Astrocyte (in vitro differentiated cells and primary cell): ENCODE measurements around the gene EPHA6. TPM values are rescaled to one million over a fixed set of nuclear protein-coding genes. Genes with fewer than 3 reads are reported as not detected.

Source experiments
- DNase-seq: peaks from one replicate; pipeline ENCODE4 v3.0.0-alpha.2; 2010; ENCODE audit warnings: low read depth
- FAIRE-seq: peaks from 2 replicates; lab custom pipeline; 2011; peaks lifted over from hg19 to GRCh38; lab: Jason Lieb, UNC
- H2AFZ ChIP-seq: 2 replicates; pipeline ENCODE4 v1.6.0; 2012; ENCODE audit warnings: low read depth, low read length, inconsistent platforms
- H3K27ac ChIP-seq: 2 replicates; pipeline ENCODE4 v1.5.1; 2011; ENCODE audit warnings: low read depth, low read length, inconsistent platforms
- H3K27me3 ChIP-seq: 2 replicates; pipeline ENCODE4 v1.6.0; 2011; ENCODE audit warnings: low read length, inconsistent platforms; ENCODE audit not compliant: insufficient read depth
- H3K36me3 ChIP-seq: 2 replicates; pipeline ENCODE4 v1.5.1; 2011; ENCODE audit warnings: low read length, inconsistent platforms; ENCODE audit not compliant: insufficient read depth
- H3K4me1 ChIP-seq: 2 replicates; pipeline ENCODE4 v1.5.1; 2011; ENCODE audit warnings: low read length, inconsistent platforms; ENCODE audit not compliant: insufficient read depth
- H3K4me2 ChIP-seq: 2 replicates; pipeline ENCODE4 v1.6.0; 2012; ENCODE audit warnings: low read length, inconsistent platforms
- H3K4me3 ChIP-seq: 2 replicates; pipeline ENCODE4 v1.5.1; 2011; ENCODE audit warnings: low read depth, mild to moderate bottlenecking, low read length, inconsistent platforms; ENCODE audit not compliant: insufficient read depth
- H3K79me2 ChIP-seq: 2 replicates; pipeline ENCODE4 v1.6.0; 2012; ENCODE audit warnings: mild to moderate bottlenecking, low read length, inconsistent platforms; ENCODE audit not compliant: insufficient read depth
- H3K9ac ChIP-seq: 2 replicates; pipeline ENCODE4 v1.6.0; 2012; ENCODE audit warnings: mild to moderate bottlenecking, low read length, inconsistent platforms
- H3K9me3 ChIP-seq: 2 replicates; pipeline ENCODE4 v1.5.1; 2012; ENCODE audit warnings: low read depth, mild to moderate bottlenecking, low read length, inconsistent platforms; ENCODE audit not compliant: insufficient read depth
- H4K20me1 ChIP-seq: 2 replicates; pipeline ENCODE4 v1.6.0; 2012; ENCODE audit warnings: low read length, inconsistent platforms; ENCODE audit not compliant: insufficient read depth
- H3K27ac Mint-ChIP-seq: one replicate; pipeline ENCODE4 v1.8.0; 2021; ENCODE audit warnings: mild to moderate bottlenecking, mixed read lengths; ENCODE audit not compliant: unreplicated experiment
- H3K27me3 Mint-ChIP-seq: one replicate; pipeline ENCODE4 v1.8.0; 2021; ENCODE audit warnings: low read depth, mixed read lengths; ENCODE audit not compliant: unreplicated experiment
- H3K36me3 Mint-ChIP-seq: one replicate; pipeline ENCODE4 v1.8.0; 2021; ENCODE audit warnings: low read depth, mixed read lengths; ENCODE audit not compliant: unreplicated experiment
- H3K4me1 Mint-ChIP-seq: one replicate; pipeline ENCODE4 v1.8.0; 2021; ENCODE audit warnings: low read depth, mixed read lengths; ENCODE audit not compliant: unreplicated experiment
- H3K4me3 Mint-ChIP-seq: one replicate; pipeline ENCODE4 v1.8.0; 2021; ENCODE audit warnings: mild to moderate bottlenecking, moderate library complexity, mixed read lengths; ENCODE audit not compliant: unreplicated experiment
- H3K9me3 Mint-ChIP-seq: one replicate; pipeline ENCODE4 v1.8.0; 2021; ENCODE audit warnings: mild to moderate bottlenecking, mixed read lengths; ENCODE audit not compliant: unreplicated experiment
- CTCF ChIP-seq: IDR thresholded peaks from 2 replicates; pipeline ENCODE4 v1.5.1; 2011; ENCODE audit warnings: low read depth, mild to moderate bottlenecking, inconsistent platforms, low read length, moderate library complexity; ENCODE audit not compliant: insufficient read depth
- EZH2 ChIP-seq: IDR thresholded peaks from 2 replicates; pipeline ENCODE4 v1.6.1; 2012; ENCODE audit warnings: mild to moderate bottlenecking, low read length, inconsistent platforms; ENCODE audit not compliant: insufficient read depth
- total RNA-seq: library from RNA; stranded (reverse); gene quantifications from 2 replicates; pipeline ENCODE4 v1.2.1, GENCODE V29; 2021

The EPHA6 gene
- total RNA-seq, 1 donor from 2014 or later = 1.7 TPM

GRCh38 chr3:96831175-96831574 is 16.8 kb downstream of the EPHA6 start:
- no peak overlapping the region for H3K4me3 Mint-ChIP-seq
- Histone ChIP-seq H3K27me3 (no peaks in the 10 kb centered on the region), H3K9ac (no peak overlapping the region), H3K79me2 (no peaks in the 10 kb centered on the region), H3K36me3 (no peaks in the 10 kb centered on the region), H3K4me1 (no peaks in the 10 kb centered on the region), H3K4me3 (no peak overlapping the region), H3K27ac (no peak overlapping the region), H4K20me1 (no peaks in the 10 kb centered on the region), H3K4me2 (no peak overlapping the region), H2AFZ (no peak overlapping the region), H3K9me3 (no peaks in the 10 kb centered on the region)
- H3K9me3 Mint-ChIP-seq = no peaks in the 10 kb centered on the region
- H3K4me1 Mint-ChIP-seq = no peaks in the 10 kb centered on the region
- DNase-seq (no peak), FAIRE-seq (no peak)
- no peaks in the 10 kb centered on the region for H3K36me3 Mint-ChIP-seq
- H3K27me3 Mint-ChIP-seq = peaks cover 3% of the 10 kb centered on the region
- H3K27ac Mint-ChIP-seq = no peak overlapping the region
- TF ChIP-seq CTCF (no peak), EZH2 (no peak)

- H3K9ac ChIP-seq = no peak overlapping the region
- H3K4me3 Mint-ChIP-seq = no peak overlapping the region
- H3K27ac ChIP-seq = no peak overlapping the region
- H3K4me1 Mint-ChIP-seq = no peaks in the 10 kb centered on the region
- no peak overlapping the region for H3K4me2 ChIP-seq
- no peak overlapping the region for H2AFZ ChIP-seq
- no peaks in the 10 kb centered on the region for H3K9me3 Mint-ChIP-seq
- H3K27ac Mint-ChIP-seq = no peak overlapping the region
- no peaks in the 10 kb centered on the region for H3K9me3 ChIP-seq
- no peaks in the 10 kb centered on the region for H3K79me2 ChIP-seq
- TF ChIP-seq EZH2 (no peak), CTCF (no peak)
- H3K4me1 ChIP-seq = no peaks in the 10 kb centered on the region
- H3K36me3 Mint-ChIP-seq = no peaks in the 10 kb centered on the region
- no peaks in the 10 kb centered on the region for H3K27me3 Mint-ChIP-seq
- H3K27me3 ChIP-seq = no peaks in the 10 kb centered on the region
- H3K36me3 ChIP-seq = no peaks in the 10 kb centered on the region
- no peak for DNase-seq
- no peak for FAIRE-seq
- H4K20me1 ChIP-seq = no peaks in the 10 kb centered on the region
- H3K4me3 ChIP-seq = no peak overlapping the region
These were observed 18.9 kb downstream of the EPHA6 start for GRCh38 chr3:96833301-96833700.

GRCh38 chr3:96836153-96836915 is 21.9 kb downstream of the EPHA6 start:
- TF ChIP-seq CTCF (no peak), EZH2 (no peak)
- Histone ChIP-seq H3K9ac (no peak overlapping the region), H3K27ac (no peak overlapping the region), H3K27me3 (no peaks in the 10 kb centered on the region), H3K36me3 (no peaks in the 10 kb centered on the region), H2AFZ (no peak overlapping the region), H3K79me2 (no peaks in the 10 kb centered on the region), H3K4me3 (no peak overlapping the region), H3K4me1 (no peaks in the 10 kb centered on the region), H3K4me2 (no peak overlapping the region), H4K20me1 (no peaks in the 10 kb centered on the region), H3K9me3 (no peaks in the 10 kb centered on the region)
- H3K27ac Mint-ChIP-seq = no peak overlapping the region
- H3K9me3 Mint-ChIP-seq = no peaks in the 10 kb centered on the region
- H3K4me3 Mint-ChIP-seq = no peak overlapping the region
- FAIRE-seq (no peak), DNase-seq (no peak)
- no peaks in the 10 kb centered on the region for H3K4me1 Mint-ChIP-seq
- no peaks in the 10 kb centered on the region for H3K36me3 Mint-ChIP-seq
- H3K27me3 Mint-ChIP-seq = no peaks in the 10 kb centered on the region
